SK-N-SH treated with all-trans-retinoic acid at 6 μM for 48 hours (cell line): ENCODE results near the gene KCNN2.

Experiments
- ATAC-seq: fragments of 200-7000 bp; cut with Tn5 transposase; 3 replicates; pipeline ENCODE4 v1.9.1; 2020; ENCODE audit warnings: mild to moderate bottlenecking, moderate library complexity
- ARNTL ChIP-seq: fragments of 450-650 bp; formaldehyde crosslinking; IDR thresholded peaks from 2 replicates; pipeline ENCODE4 v1.5.0; 2020; ENCODE audit warnings: low read depth, mild to moderate bottlenecking, moderate library complexity, borderline replicate concordance
- CSDC2 ChIP-seq: fragments of 250-450 bp; sonication (Bioruptor Pico); IDR thresholded peaks from 2 replicates; pipeline ENCODE4 v1.5.0; 2020; ENCODE audit warnings: mild to moderate bottlenecking, moderate library complexity
- GLIS3 ChIP-seq: fragments of 250-450 bp; sonication (Bioruptor Pico); IDR thresholded peaks from 2 replicates; pipeline ENCODE4 v1.5.0; 2020; ENCODE audit warnings: mild to moderate bottlenecking, moderate library complexity
- ISL1 ChIP-seq: fragments of 250-450 bp; sonication (Bioruptor Pico); IDR thresholded peaks from 2 replicates; pipeline ENCODE4 v2.1.2; 2022; ENCODE audit warnings: mild to moderate bottlenecking, moderate library complexity
- OSR1 ChIP-seq: fragments of 250-450 bp; sonication (Bioruptor Pico); IDR thresholded peaks from 2 replicates; pipeline ENCODE4 v1.8.0; 2022; ENCODE audit warnings: moderate library complexity, mild to moderate bottlenecking, inconsistent platforms
- PATZ1 ChIP-seq: fragments of 250-450 bp; sonication (Bioruptor Pico); IDR thresholded peaks from 2 replicates; pipeline ENCODE4 v1.8.0; 2020; ENCODE audit warnings: mild to moderate bottlenecking, moderate library complexity, borderline replicate concordance
- PPARA ChIP-seq: fragments of 250-450 bp; sonication (Bioruptor Pico); IDR thresholded peaks from 2 replicates; pipeline ENCODE4 v1.5.0; 2020; ENCODE audit warnings: mild to moderate bottlenecking, borderline replicate concordance
- RARB ChIP-seq: fragments of 250-450 bp; sonication (Bioruptor Pico); IDR thresholded peaks from 2 replicates; pipeline ENCODE4 v1.8.0; 2021; ENCODE audit warnings: mild to moderate bottlenecking, moderate library complexity
- SNAI2 ChIP-seq: fragments of 250-450 bp; sonication (Bioruptor Pico); IDR thresholded peaks from 2 replicates; pipeline ENCODE4 v1.5.0; 2020; ENCODE audit warnings: mild to moderate bottlenecking, moderate library complexity
- TCF4 ChIP-seq: fragments of 250-450 bp; sonication (Bioruptor Pico); IDR thresholded peaks from 2 replicates; pipeline ENCODE4 v1.8.0; 2021; ENCODE audit warnings: mild to moderate bottlenecking, moderate library complexity, borderline replicate concordance
- TOX ChIP-seq: fragments of 250-450 bp; sonication (Bioruptor Pico); IDR thresholded peaks from 2 replicates; pipeline ENCODE4 v1.8.0; 2021; ENCODE audit warnings: mild to moderate bottlenecking, moderate library complexity, borderline replicate concordance
- ZC3H10 ChIP-seq: fragments of 250-450 bp; sonication (Bioruptor Pico); IDR thresholded peaks from 2 replicates; pipeline ENCODE4 v1.5.1; 2021; ENCODE audit warnings: mild to moderate bottlenecking, moderate library complexity
- ZFP3 ChIP-seq: fragments of 250-450 bp; sonication (Bioruptor Pico); IDR thresholded peaks from 2 replicates; pipeline ENCODE4 v1.5.0; 2020; ENCODE audit warnings: mild to moderate bottlenecking, moderate library complexity
- ZFP30 ChIP-seq: fragments of 450-650 bp; formaldehyde crosslinking; IDR thresholded peaks from 2 replicates; pipeline ENCODE4 v1.5.0; 2022; ENCODE audit warnings: mild to moderate bottlenecking, moderate library complexity
- ZNF70 ChIP-seq: fragments of 450-650 bp; formaldehyde crosslinking; IDR thresholded peaks from 2 replicates; pipeline ENCODE4 v1.5.0; 2020; ENCODE audit warnings: mild to moderate bottlenecking, moderate library complexity
- ZNF8 ChIP-seq: fragments of 450-650 bp; formaldehyde crosslinking; IDR thresholded peaks from 2 replicates; pipeline ENCODE4 v1.5.0; 2020; ENCODE audit warnings: mild to moderate bottlenecking, moderate library complexity
- TF ChIP-seq, protein P1 (sequence below): fragments of 250-450 bp; sonication (Bioruptor Pico); IDR thresholded peaks from 2 replicates; pipeline ENCODE4 v1.5.1; 2021; ENCODE audit warnings: mild to moderate bottlenecking, moderate library complexity
- TF ChIP-seq, protein P2 (sequence below): fragments of 250-450 bp; sonication (Bioruptor Pico); IDR thresholded peaks from 2 replicates; pipeline ENCODE4 v1.5.1; 2020; ENCODE audit warnings: low read depth, mild to moderate bottlenecking, moderate library complexity
- TF ChIP-seq, protein P3 (sequence below): fragments of 250-450 bp; sonication (Bioruptor Pico); IDR thresholded peaks from 2 replicates; pipeline ENCODE4 v1.5.0; 2020; ENCODE audit warnings: mild to moderate bottlenecking, moderate library complexity

The KCNN2 gene

DNA sequence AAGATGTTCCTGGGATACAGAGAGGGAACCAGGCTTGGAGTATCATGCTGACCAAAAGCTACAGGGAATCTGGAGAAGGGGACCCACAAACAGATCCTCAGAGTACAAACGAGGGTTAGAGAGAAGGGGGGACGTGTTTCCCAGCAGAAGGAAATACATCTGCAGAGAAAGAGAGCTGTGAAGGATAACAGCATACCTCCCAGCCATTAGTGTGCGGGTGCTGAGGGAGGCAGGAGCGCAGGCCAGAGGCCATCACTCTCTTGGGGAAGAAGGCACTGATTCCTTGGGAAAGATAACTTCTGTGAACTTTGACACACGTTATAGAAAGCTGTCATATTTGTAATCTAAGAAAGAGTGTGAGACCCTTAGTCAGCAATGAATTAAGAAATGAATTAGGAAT, 96.9 kb downstream of the KCNN2 start:
- no peak for ATAC-seq
- TF ChIP-seq, protein P1, sequence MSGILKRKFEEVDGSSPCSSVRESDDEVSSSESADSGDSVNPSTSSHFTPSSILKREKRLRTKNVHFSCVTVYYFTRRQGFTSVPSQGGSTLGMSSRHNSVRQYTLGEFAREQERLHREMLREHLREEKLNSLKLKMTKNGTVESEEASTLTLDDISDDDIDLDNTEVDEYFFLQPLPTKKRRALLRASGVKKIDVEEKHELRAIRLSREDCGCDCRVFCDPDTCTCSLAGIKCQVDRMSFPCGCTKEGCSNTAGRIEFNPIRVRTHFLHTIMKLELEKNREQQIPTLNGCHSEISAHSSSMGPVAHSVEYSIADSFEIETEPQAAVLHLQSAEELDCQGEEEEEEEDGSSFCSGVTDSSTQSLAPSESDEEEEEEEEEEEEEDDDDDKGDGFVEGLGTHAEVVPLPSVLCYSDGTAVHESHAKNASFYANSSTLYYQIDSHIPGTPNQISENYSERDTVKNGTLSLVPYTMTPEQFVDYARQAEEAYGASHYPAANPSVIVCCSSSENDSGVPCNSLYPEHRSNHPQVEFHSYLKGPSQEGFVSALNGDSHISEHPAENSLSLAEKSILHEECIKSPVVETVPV (CRISPR knock-in tag) = no peak
- TF ChIP-seq SNAI2 (CRISPR knock-in tag) = no peak
- no peak for TF ChIP-seq ARNTL (CRISPR knock-in tag)
- no peak for TF ChIP-seq ZNF70 (CRISPR knock-in tag)
- TF ChIP-seq PPARA = no peak
- no peak for TF ChIP-seq ZFP30 (CRISPR knock-in tag)
- no peak for TF ChIP-seq RARB
- no peak for TF ChIP-seq OSR1 (CRISPR knock-in tag)
- TF ChIP-seq ISL1 (CRISPR knock-in tag) = no peak
- TF ChIP-seq, protein P2, sequence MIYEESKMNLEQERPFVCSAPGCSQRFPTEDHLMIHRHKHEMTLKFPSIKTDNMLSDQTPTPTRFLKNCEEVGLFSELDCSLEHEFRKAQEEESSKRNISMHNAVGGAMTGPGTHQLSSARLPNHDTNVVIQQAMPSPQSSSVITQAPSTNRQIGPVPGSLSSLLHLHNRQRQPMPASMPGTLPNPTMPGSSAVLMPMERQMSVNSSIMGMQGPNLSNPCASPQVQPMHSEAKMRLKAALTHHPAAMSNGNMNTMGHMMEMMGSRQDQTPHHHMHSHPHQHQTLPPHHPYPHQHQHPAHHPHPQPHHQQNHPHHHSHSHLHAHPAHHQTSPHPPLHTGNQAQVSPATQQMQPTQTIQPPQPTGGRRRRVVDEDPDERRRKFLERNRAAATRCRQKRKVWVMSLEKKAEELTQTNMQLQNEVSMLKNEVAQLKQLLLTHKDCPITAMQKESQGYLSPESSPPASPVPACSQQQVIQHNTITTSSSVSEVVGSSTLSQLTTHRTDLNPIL (CRISPR knock-in tag) = no peak
- no peak for TF ChIP-seq ZNF8 (CRISPR knock-in tag)
- TF ChIP-seq TCF4 (CRISPR knock-in tag) = no peak
- no peak for TF ChIP-seq PATZ1 (CRISPR knock-in tag)

DNA sequence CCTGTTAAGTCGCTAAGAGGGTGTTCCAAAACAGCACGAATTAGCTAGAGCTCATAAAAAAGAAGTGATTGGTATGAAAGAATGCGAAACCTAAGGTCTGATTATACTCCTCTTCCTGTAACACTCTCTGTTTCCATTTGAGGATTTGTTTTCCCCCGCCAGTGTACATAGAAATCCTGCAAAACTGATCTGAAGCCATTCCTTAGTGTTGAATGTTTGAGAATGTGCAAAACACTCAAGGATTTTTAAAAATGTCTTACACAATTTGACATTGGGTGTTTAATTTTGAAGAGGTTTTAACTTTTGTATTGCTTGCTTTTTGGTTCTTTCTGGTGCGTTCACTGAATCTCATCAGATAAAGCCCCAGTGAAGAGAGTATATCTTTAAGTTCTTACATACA, 105.3 kb downstream of the KCNN2 start:
- no peak for ATAC-seq
- TF ChIP-seq ISL1 (CRISPR knock-in tag) (no peak), RARB (no peak), ARNTL (CRISPR knock-in tag) (no peak), TCF4 (CRISPR knock-in tag) (no peak), TOX (CRISPR knock-in tag) (no peak), SNAI2 (CRISPR knock-in tag) (no peak)
- TF ChIP-seq, protein P3, sequence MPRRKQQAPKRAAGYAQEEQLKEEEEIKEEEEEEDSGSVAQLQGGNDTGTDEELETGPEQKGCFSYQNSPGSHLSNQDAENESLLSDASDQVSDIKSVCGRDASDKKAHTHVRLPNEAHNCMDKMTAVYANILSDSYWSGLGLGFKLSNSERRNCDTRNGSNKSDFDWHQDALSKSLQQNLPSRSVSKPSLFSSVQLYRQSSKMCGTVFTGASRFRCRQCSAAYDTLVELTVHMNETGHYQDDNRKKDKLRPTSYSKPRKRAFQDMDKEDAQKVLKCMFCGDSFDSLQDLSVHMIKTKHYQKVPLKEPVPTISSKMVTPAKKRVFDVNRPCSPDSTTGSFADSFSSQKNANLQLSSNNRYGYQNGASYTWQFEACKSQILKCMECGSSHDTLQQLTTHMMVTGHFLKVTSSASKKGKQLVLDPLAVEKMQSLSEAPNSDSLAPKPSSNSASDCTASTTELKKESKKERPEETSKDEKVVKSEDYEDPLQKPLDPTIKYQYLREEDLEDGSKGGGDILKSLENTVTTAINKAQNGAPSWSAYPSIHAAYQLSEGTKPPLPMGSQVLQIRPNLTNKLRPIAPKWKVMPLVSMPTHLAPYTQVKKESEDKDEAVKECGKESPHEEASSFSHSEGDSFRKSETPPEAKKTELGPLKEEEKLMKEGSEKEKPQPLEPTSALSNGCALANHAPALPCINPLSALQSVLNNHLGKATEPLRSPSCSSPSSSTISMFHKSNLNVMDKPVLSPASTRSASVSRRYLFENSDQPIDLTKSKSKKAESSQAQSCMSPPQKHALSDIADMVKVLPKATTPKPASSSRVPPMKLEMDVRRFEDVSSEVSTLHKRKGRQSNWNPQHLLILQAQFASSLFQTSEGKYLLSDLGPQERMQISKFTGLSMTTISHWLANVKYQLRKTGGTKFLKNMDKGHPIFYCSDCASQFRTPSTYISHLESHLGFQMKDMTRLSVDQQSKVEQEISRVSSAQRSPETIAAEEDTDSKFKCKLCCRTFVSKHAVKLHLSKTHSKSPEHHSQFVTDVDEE (CRISPR knock-in tag) = no peak

- no peak for ATAC-seq
- TF ChIP-seq ZC3H10 (CRISPR knock-in tag) = no peak
- TF ChIP-seq, all 23 proteins: peak for 0
Measured at GRCh38 chr5:114467729-114468128, 105.9 kb downstream of the KCNN2 start.

DNA sequence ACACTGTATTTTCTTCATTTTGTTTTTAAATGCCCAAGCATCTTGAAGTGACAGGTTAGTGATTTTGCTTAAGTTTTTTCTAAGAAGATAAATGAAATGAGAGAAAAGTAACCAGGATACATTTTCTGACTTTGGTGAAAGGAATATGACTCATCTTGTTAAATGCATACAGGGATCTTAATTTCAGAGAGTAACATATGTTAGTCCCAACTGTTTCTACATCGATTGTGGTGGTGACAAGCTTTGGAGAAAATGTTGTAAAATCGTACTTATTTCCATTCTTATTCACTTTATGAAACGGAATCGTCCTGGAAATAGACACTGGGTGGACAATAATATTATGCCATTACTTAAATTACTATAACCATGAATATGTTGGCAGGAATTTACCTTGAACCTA, 107.5 kb downstream of the KCNN2 start:
- no peak for ATAC-seq

More for the DNA sequence above, 107.5 kb downstream of the KCNN2 start:
- TF ChIP-seq ZC3H10 (CRISPR knock-in tag) (no peak), RARB (no peak), ZNF8 (CRISPR knock-in tag) (no peak), GLIS3 (CRISPR knock-in tag) (no peak), PPARA (no peak), ZNF70 (CRISPR knock-in tag) (no peak), ZFP3 (CRISPR knock-in tag) (no peak), CSDC2 (CRISPR knock-in tag) (no peak)
- TF ChIP-seq, protein P3 (CRISPR knock-in tag) = no peak
